GM20431 (cell line): ENCODE results near the gene WFIKKN1.

ENCODE experiments used
- in situ Hi-C: fragments of 300-500 bp; cut with MseI, MboI; formaldehyde crosslinking; loops from one replicate; pipeline ENCODE4 v1.15.0; 2020; ENCODE audit warnings: low sequenced_read_pairs; ENCODE audit not compliant: unreplicated experiment

The WFIKKN1 gene

DNA sequence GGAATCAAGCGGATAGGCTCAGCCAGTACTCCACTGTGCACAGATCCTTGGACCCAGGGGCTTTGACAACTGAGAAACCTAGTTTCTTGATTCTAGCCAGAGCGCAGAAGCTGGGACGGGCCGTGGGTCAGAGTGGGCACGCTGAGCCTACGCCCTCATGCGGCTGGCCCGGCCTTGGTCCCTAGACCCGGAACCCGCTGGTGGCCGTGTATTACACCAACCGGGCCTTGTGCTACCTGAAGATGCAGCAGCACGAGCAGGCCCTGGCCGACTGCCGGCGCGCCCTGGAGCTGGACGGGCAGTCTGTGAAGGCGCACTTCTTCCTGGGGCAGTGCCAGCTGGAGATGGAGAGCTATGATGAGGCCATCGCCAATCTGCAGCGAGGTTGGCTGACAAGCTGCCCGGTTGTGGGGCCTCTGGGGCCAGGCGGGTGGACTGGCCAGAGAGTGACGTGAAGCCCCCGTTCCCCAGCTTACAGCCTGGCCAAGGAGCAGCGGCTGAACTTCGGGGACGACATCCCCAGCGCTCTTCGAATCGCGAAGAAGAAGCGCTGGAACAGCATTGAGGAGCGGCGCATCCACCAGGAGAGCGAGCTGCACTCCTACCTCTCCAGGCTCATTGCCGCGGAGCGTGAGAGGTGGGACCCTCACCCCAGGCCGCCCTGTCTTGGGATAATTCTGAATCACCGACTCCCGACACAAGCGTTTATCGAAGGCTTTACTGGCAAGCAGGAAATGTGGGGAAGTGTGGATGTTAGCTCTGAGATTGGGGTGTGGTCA, 50.4 kb downstream of the WFIKKN1 start:
- in situ Hi-C loops: no loop called here

DNA sequence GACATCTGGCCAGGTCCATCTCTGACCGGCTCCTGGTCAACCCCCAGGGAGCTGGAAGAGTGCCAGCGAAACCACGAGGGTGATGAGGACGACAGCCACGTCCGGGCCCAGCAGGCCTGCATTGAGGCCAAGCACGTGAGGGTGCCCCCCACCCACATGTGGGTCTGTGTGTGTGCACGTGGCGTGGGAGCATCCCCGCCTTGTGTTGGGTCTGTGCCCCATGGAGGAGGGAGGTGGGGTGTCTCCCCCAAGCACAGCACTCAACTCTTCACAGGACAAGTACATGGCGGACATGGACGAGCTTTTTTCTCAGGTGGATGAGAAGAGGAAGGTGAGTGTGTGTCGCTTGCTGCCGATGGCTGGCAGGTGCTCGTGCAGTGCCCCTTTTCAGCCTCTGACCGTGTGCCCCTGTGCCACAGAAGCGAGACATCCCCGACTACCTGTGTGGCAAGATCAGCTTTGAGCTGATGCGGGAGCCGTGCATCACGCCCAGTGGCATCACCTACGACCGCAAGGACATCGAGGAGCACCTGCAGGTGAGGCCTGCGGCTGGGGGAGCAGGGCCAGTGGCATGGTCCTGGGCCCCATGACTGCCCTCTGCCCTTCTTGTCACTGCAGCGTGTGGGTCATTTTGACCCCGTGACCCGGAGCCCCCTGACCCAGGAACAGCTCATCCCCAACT, 51.1 kb downstream of the WFIKKN1 start:
- in situ Hi-C loops: no loop called here

- in situ Hi-C loops: no loop called here
Measured at GRCh38 chr16:682493-683395, 52.0 kb downstream of the WFIKKN1 start.

DNA sequence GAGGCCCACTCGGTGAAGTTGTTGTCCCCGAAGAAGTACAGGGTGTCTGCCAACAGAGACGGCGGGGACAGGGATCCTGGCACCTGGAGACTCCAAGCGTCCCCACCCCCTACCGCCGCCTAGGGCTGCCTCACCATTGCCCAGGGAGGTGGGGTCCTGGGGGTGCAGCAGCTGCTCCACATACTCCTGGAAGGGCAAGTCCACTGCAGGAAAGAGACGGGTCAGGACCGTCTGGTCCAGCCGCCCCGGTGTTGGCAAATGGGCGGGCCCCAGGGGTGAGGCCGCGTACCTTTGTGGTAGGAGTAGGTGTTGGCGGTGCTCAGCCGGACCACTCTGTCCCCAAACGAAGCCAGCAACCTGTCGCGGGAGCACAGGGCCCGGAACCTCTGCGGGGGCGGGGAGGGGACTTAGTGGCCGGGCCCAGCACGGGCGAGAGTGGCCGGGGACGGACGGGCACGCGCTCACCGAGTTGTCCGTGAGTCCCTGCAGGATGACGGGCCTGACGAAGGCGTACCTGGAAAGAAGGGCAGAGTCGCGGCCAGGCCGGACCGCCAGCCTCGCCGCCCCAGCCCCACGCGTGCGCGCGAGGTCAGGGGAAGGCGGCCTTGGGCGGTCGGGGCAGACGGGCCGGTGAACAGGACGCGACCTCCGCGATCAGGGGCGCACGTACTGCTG, 52.7 kb downstream of the WFIKKN1 start:
- in situ Hi-C loops: no loop called here
